Calu3 (cell line): ENCODE data around the gene SLC10A3. TPM values are rescaled to one million over a fixed set of nuclear protein-coding genes. Genes with fewer than 3 reads are reported as not detected.

Experiments
- BruUV-seq: library from RNA; stranded (reverse); fragments of 400-500 nt; replicated peaks from 2 replicates; lab custom pipeline; 2021; lab: Mats Ljungman, UMichigan
- CTCF ChIA-PET: fragments of 300-600 bp; sonication (Branson Sonifier 250); formaldehyde crosslinking; loops from one replicate; lab custom pipeline; 2022; ENCODE audit warnings: antibody characterized with exemption; lab: Charles Lee
- DNase-seq: peaks from one replicate; pipeline ENCODE4 v3.0.0; 2022
- H3K27ac Mint-ChIP-seq: one replicate; pipeline ENCODE4 v1.8.0; 2022; ENCODE audit warnings: mixed read lengths; ENCODE audit not compliant: unreplicated experiment
- H3K27me3 Mint-ChIP-seq: one replicate; pipeline ENCODE4 v1.8.0; 2022; ENCODE audit warnings: mixed read lengths; ENCODE audit not compliant: unreplicated experiment
- H3K36me3 Mint-ChIP-seq: one replicate; pipeline ENCODE4 v1.8.0; 2022; ENCODE audit warnings: mild to moderate bottlenecking, moderate library complexity, mixed read lengths; ENCODE audit not compliant: insufficient read depth, unreplicated experiment
- H3K4me1 Mint-ChIP-seq: one replicate; pipeline ENCODE4 v1.8.0; 2022; ENCODE audit warnings: mild to moderate bottlenecking, low read depth, mixed read lengths; ENCODE audit not compliant: unreplicated experiment
- H3K4me3 Mint-ChIP-seq: one replicate; pipeline ENCODE4 v1.8.0; 2022; ENCODE audit warnings: mild to moderate bottlenecking, low read depth, moderate library complexity, mixed read lengths; ENCODE audit not compliant: unreplicated experiment
- H3K9me3 Mint-ChIP-seq: one replicate; pipeline ENCODE4 v1.8.0; 2022; ENCODE audit warnings: low read depth, mixed read lengths; ENCODE audit not compliant: unreplicated experiment
- intact Hi-C: fragments of 100-400 bp; cut with micrococcal nuclease; formaldehyde crosslinking; loops from one replicate; pipeline ENCODE4 v1.10.0; 2022; ENCODE audit not compliant: unreplicated experiment
- total RNA-seq: library from RNA; stranded (reverse); gene quantifications from 2 replicates; pipeline ENCODE4 v1.2.3, GENCODE V29; 2022
- TF ChIP-seq, protein P1 (sequence below): fragments of 200-600 bp; IDR thresholded peaks from one replicate; pipeline ENCODE4 v1.8.0; 2022; ENCODE audit warnings: antibody characterized with exemption; ENCODE audit not compliant: unreplicated experiment

Gene SLC10A3
- total RNA-seq, 1 experiment from 2014 or later, result 21.5 TPM

- Mint-ChIP-seq H3K27me3 (no peaks in the 10 kb centered on the region), H3K36me3 (peaks cover 76% of the 10 kb centered on the region), H3K27ac (no peak overlapping the region), H3K4me1 (peaks cover 14% of the 10 kb centered on the region), H3K4me3 (no peak overlapping the region), H3K9me3 (no peaks in the 10 kb centered on the region)
- CTCF ChIA-PET, result interaction anchor here (0.6 kb wide), 1 partner anchor 71 kb away, joined by 3 read pairs; no protein-coding TSS in a partner anchor
- peak; percentile 62 for DNase-seq
- intact Hi-C loops, result no loop called here
- TSS peak; percentile 35 for BruUV-seq
- TF ChIP-seq, protein P1, sequence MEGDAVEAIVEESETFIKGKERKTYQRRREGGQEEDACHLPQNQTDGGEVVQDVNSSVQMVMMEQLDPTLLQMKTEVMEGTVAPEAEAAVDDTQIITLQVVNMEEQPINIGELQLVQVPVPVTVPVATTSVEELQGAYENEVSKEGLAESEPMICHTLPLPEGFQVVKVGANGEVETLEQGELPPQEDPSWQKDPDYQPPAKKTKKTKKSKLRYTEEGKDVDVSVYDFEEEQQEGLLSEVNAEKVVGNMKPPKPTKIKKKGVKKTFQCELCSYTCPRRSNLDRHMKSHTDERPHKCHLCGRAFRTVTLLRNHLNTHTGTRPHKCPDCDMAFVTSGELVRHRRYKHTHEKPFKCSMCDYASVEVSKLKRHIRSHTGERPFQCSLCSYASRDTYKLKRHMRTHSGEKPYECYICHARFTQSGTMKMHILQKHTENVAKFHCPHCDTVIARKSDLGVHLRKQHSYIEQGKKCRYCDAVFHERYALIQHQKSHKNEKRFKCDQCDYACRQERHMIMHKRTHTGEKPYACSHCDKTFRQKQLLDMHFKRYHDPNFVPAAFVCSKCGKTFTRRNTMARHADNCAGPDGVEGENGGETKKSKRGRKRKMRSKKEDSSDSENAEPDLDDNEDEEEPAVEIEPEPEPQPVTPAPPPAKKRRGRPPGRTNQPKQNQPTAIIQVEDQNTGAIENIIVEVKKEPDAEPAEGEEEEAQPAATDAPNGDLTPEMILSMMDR, result no peak
Observed at GRCh38 chrX:154441984-154442707, 48.3 kb downstream of the SLC10A3 start.

GRCh38 chrX:154441564-154441963 lies 48.9 kb downstream of the SLC10A3 start:
- H3K36me3 Mint-ChIP-seq, result peaks cover 76% of the 10 kb centered on the region
- H3K4me1 Mint-ChIP-seq, result peaks cover 14% of the 10 kb centered on the region
- DNase-seq, result no peak
- no peak overlapping the region for H3K27ac Mint-ChIP-seq
- TF ChIP-seq, protein P1, result no peak
- no peaks in the 10 kb centered on the region for H3K27me3 Mint-ChIP-seq
- H3K9me3 Mint-ChIP-seq, result no peaks in the 10 kb centered on the region
- no peak overlapping the region for H3K4me3 Mint-ChIP-seq
- intact Hi-C loops, result no loop called here
- CTCF ChIA-PET, result interaction anchor here (0.6 kb wide), 1 partner anchor 71 kb away, joined by 3 read pairs; no protein-coding TSS in a partner anchor
- no TSS peak for BruUV-seq

- H3K27me3 Mint-ChIP-seq, result no peaks in the 10 kb centered on the region
- DNase-seq, result no peak
- intact Hi-C loops, result no loop called here
- TF ChIP-seq, protein P1, result no peak
- H3K9me3 Mint-ChIP-seq, result no peaks in the 10 kb centered on the region
- CTCF ChIA-PET, result interaction anchor here (0.6 kb wide), 1 partner anchor 91 kb away, joined by 4 read pairs; no protein-coding TSS in a partner anchor
- no peak overlapping the region for H3K27ac Mint-ChIP-seq
- no TSS peak for BruUV-seq
- H3K4me3 Mint-ChIP-seq, result no peak overlapping the region
- H3K4me1 Mint-ChIP-seq, result peaks cover 14% of the 10 kb centered on the region
- H3K36me3 Mint-ChIP-seq, result peaks cover 76% of the 10 kb centered on the region
Observed at GRCh38 chrX:154440623-154441357, 49.6 kb downstream of the SLC10A3 start.

- CTCF ChIA-PET, result no interaction called here
- DNase-seq, result no peak
- intact Hi-C loops, result no loop called here
- Mint-ChIP-seq H3K27me3 (no peaks in the 10 kb centered on the region), H3K4me3 (no peak overlapping the region), H3K36me3 (peaks cover 78% of the 10 kb centered on the region), H3K4me1 (peaks cover 14% of the 10 kb centered on the region), H3K27ac (no peak overlapping the region), H3K9me3 (no peaks in the 10 kb centered on the region)
- TF ChIP-seq, protein P1, result no peak
- BruUV-seq, result no TSS peak
Observed at GRCh38 chrX:154439841-154440240, 50.6 kb downstream of the SLC10A3 start.
